Upper lobe of right lung (tissue), 1 donor: ENCODE measurements around the gene ZNF627. TPM values are rescaled to one million over a fixed set of nuclear protein-coding genes. Genes with fewer than 3 reads are reported as not detected.
"Not testable (repeated sequence)": the region's sequence is repeated elsewhere in the genome, so short reads cannot be mapped to it uniquely, and the experiment has no call there.

Experiments used
- ATAC-seq: fragments of 200-7000 bp; cut with Tn5 transposase; one replicate; pipeline ENCODE4 v1.9.1; 2020; ENCODE audit warnings: mild to moderate bottlenecking, moderate library complexity
- DNase-seq: peaks from one replicate; pipeline ENCODE4 v3.0.0-alpha.2; 2020
- H3K27ac ChIP-seq: fragments of 200-600 bp; one replicate; pipeline ENCODE4 v1.8.0; 2022
- H3K27me3 ChIP-seq: fragments of 200-600 bp; one replicate; pipeline ENCODE4 v1.8.0; 2022; ENCODE audit warnings: mild to moderate bottlenecking
- H3K36me3 ChIP-seq: fragments of 200-600 bp; one replicate; pipeline ENCODE4 v1.8.0; 2022
- H3K4me1 ChIP-seq: fragments of 200-600 bp; one replicate; pipeline ENCODE4 v1.8.0; 2022
- H3K4me3 ChIP-seq: fragments of 200-600 bp; one replicate; pipeline ENCODE4 v1.8.0; 2022; ENCODE audit warnings: mild to moderate bottlenecking
- H3K9me3 ChIP-seq: fragments of 200-600 bp; one replicate; pipeline ENCODE4 v1.8.0; 2022
- intact Hi-C: fragments of 100-400 bp; cut with DNase I; formaldehyde crosslinking; loops from one replicate; pipeline ENCODE4 v1.11.0; 2022
- total RNA-seq: library from RNA; stranded (reverse); fragmentation: NEBNext Ultra II Directional; extraction: Animal tissue kit (Norgen Biotek cat#: 25700); gene quantifications from one replicate; pipeline ENCODE4 v1.2.1, GENCODE V29; 2021
- TF ChIP-seq, protein P1 (sequence below): fragments of 200-600 bp; IDR thresholded peaks from one replicate; pipeline ENCODE4 v1.8.0; 2022; ENCODE audit warnings: antibody characterized with exemption
- donor health status: DM: no; HTN: yes; CAD: no; lungs with severe emphysema.

ZNF627 gene
- total RNA-seq, 1 donor from 2014 or later: 11.6 TPM

DNA sequence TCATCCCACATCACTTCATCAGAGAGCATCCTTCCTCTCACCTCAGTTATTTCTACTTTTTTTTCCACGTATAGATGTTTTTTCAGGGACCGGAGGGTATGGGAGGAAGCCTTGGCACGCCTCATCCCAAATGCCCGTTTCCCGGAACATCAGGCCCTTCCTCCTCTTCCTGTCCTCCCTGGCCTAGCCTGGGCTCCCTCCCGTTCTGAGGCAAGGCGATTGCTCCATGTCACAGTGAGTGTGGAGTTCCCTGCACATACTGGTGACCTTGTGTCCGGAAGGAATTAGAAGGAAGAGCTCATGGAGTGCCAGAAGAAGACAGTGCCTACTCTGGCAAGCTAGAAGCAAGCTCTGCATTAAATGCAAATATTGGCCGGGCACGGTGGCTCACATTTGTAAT is 1.1 kb upstream of the ZNF627 start:
- Histone ChIP-seq H3K36me3 (no peaks in the 10 kb centered on the region), H3K27ac (no peak overlapping the region), H3K4me1 (no peaks in the 10 kb centered on the region), H3K9me3 (no peaks in the 10 kb centered on the region), H3K27me3 (no peaks in the 10 kb centered on the region), H3K4me3 (no peak overlapping the region)
- TF ChIP-seq, protein P1, sequence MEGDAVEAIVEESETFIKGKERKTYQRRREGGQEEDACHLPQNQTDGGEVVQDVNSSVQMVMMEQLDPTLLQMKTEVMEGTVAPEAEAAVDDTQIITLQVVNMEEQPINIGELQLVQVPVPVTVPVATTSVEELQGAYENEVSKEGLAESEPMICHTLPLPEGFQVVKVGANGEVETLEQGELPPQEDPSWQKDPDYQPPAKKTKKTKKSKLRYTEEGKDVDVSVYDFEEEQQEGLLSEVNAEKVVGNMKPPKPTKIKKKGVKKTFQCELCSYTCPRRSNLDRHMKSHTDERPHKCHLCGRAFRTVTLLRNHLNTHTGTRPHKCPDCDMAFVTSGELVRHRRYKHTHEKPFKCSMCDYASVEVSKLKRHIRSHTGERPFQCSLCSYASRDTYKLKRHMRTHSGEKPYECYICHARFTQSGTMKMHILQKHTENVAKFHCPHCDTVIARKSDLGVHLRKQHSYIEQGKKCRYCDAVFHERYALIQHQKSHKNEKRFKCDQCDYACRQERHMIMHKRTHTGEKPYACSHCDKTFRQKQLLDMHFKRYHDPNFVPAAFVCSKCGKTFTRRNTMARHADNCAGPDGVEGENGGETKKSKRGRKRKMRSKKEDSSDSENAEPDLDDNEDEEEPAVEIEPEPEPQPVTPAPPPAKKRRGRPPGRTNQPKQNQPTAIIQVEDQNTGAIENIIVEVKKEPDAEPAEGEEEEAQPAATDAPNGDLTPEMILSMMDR: no peak
- DNase-seq: peak; percentile 48
- no peak for ATAC-seq
- intact Hi-C loops: no loop called here

DNA sequence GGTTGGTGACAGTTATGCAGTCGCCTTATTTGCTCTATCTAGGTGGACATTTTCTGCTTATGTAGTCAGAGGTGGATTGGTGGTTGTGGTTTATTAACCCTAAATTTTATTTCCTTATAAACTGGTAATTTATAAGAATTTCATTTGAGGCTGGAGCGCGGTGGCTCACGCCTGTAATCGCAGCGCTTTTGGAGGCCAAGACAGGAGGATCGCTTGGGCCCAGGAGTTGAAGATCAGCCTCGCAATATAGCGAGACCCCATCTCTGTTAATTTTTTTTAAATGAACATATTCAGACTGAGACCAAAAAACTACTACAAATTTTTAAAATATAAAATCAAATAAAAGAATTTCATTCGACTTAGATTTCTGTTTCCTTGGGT is 810 bp downstream of the ZNF627 start:
- Histone ChIP-seq H3K9me3 (no peaks in the 10 kb centered on the region), H3K27me3 (no peaks in the 10 kb centered on the region), H3K4me3 (peak overlapping the region; percentile 86), H3K4me1 (no peaks in the 10 kb centered on the region), H3K36me3 (no peaks in the 10 kb centered on the region), H3K27ac (peak overlapping the region; percentile 97)
- TF ChIP-seq, protein P1: no peak
- intact Hi-C loops: no loop called here
- no peak for DNase-seq
- ATAC-seq: no peak

DNA sequence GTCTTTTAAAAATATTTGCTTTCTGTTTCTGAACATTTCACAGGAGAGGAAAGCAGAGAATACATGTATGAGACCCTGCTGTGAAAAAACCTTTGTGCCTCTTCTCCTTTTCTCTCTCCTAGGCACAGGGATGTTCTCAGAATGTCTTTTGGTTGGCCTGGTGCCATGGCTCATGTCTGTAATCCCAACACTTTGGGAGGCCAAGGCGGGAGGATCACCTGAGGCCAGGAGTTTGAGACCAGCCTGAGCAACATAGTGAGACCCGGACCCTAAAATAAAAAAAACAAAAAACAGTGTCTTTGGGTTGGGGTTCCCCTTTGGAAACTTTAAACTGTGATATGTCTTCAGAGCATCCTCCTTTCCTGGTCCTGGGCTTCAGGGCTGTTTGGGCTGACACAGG is 1.5 kb downstream of the ZNF627 start:
- no peak for ATAC-seq
- intact Hi-C loops: no loop called here

DNA sequence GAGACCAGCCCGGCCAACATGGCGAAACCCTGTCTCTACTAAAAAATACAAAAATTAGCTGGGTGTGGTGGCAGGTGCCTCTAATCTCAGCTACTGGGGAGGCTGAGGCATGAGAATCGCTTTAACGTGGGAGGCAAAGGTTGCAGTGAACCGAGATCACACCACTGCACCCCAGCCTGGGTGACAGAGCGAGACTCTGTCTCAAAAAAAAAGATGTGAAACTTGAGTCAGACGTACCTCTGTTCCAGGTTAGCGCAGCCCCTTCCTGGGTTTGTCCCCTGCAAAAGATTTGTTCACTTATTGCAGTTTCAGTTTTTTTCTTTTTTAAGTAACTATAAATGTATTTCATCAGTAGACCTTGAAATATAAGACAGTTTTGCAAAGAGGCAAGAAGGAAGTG is 2.4 kb downstream of the ZNF627 start:
- DNase-seq, intact Hi-C loops, ATAC-seq, H3K4me3 ChIP-seq, H3K27ac ChIP-seq, H3K36me3 ChIP-seq, H3K9me3 ChIP-seq, H3K27me3 ChIP-seq, H3K4me1 ChIP-seq: not testable (repeated sequence)

More for the DNA sequence above, 1.5 kb downstream of the ZNF627 start:
- no peak overlapping the region for H3K4me3 ChIP-seq
- no peak overlapping the region for H3K27ac ChIP-seq
- H3K4me1 ChIP-seq: no peaks in the 10 kb centered on the region
- TF ChIP-seq, protein P1: no peak
- no peak for DNase-seq
- no peaks in the 10 kb centered on the region for H3K36me3 ChIP-seq
- H3K9me3 ChIP-seq: no peaks in the 10 kb centered on the region
- no peaks in the 10 kb centered on the region for H3K27me3 ChIP-seq

DNA sequence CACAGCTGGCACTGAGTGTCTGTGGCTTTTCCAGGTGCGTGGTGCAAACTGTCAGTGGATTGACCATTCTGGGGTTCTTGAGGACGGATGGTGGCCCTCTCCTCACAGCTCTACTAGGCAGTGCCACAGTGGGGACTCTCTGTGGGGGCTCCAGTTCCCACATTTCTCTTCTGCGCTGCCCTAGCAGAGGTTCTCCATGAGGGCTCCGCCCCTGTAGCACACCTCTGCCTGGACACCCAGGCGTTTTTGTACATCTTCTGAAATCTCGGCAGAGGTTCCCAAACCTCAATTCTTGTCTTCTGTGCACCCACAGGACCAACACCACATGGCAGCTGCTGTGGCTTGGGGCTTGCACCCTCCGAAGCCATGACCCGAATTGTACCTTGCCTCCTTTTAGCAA is 9.2 kb downstream of the ZNF627 start:
- Histone ChIP-seq H3K4me3 (no peak overlapping the region), H3K27ac (no peak overlapping the region), H3K9me3 (no peaks in the 10 kb centered on the region), H3K27me3 (no peaks in the 10 kb centered on the region), H3K36me3 (no peaks in the 10 kb centered on the region), H3K4me1 (no peaks in the 10 kb centered on the region)
- no peak for ATAC-seq
- intact Hi-C loops: no loop called here
- TF ChIP-seq, protein P1: no peak
- DNase-seq: no peak

DNA sequence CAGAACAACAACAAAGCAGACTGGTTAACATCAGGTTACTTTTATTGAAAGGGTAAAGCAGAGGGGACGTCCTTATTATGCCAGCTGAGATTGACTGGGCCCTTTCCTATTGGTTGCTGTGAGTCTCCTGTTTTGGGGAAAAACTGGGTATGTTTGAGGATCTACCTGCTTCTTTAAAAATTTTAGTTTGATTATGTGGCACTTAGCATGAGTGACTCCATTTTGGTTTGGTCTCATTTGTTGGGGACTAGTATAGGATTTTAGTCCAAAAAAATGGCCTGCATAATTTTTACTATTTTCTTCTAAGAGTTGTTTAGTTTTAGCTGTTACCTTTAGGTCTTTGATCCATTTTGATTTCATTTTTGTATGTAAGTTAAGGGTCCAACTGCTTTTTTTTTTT is 14.4 kb downstream of the ZNF627 start:
- Histone ChIP-seq H3K4me3 (no peak overlapping the region), H3K4me1 (no peaks in the 10 kb centered on the region), H3K27ac (no peak overlapping the region), H3K36me3 (peaks cover 18% of the 10 kb centered on the region), H3K27me3 (no peaks in the 10 kb centered on the region), H3K9me3 (peaks cover 1% of the 10 kb centered on the region)
- intact Hi-C loops: no loop called here
- no peak for ATAC-seq
- DNase-seq: no peak
- TF ChIP-seq, protein P1: no peak
